ENCODE results near the gene CFAP46.
"Not testable (repeated sequence)": the region's sequence is repeated elsewhere in the genome, so short reads cannot be mapped to it uniquely, and the experiment has no call there.

Gene CFAP46

GRCh38 chr10:132904181-132904813, 38.1 kb downstream of the CFAP46 start:
- H4K91ac ChIP-seq (ENCODE audit: low read length), result no peak overlapping the region
- no peak overlapping the region for H2AFZ ChIP-seq (ENCODE audit: low read depth, low read length)
- 42% methylated on average over 15 of the region's 15 CpGs for WGBS
- peaks cover 5% of the 10 kb centered on the region for H3K4me1 ChIP-seq (ENCODE audit: control insufficient read depth, insufficient read depth, low read depth, low read length)
- no peak overlapping the region for H3K9ac ChIP-seq (ENCODE audit: low read length)
- peak; percentile 10 for DNase-seq
- H3K79me1 ChIP-seq (replicated peaks; ENCODE audit: low read length, poor library complexity, severe bottlenecking), result no peaks in the 10 kb centered on the region
- H3K27me3 ChIP-seq (ENCODE audit: control insufficient read depth in 1 of 2, insufficient read depth in 1 of 2, low read length in 2 of 2), result peaks cover 9 to 11% of the 10 kb centered on the region in 2 experiments
- no peak overlapping the region for H3K4me3 ChIP-seq (ENCODE audit: insufficient read depth in 1 of 2, low read depth in 1 of 2, low read length in 2 of 2)
- H2BK12ac ChIP-seq (ENCODE audit: low read length in 2 of 2), result no peak overlapping the region
- H2BK5ac ChIP-seq (ENCODE audit: low read depth, low read length, poor library complexity, severe bottlenecking), result no peak overlapping the region
- no peaks in the 10 kb centered on the region for H3K36me3 ChIP-seq (ENCODE audit: control insufficient read depth in 1 of 2, insufficient read depth in 2 of 2, low read depth in 1 of 2, low read length in 2 of 2)
- no peak overlapping the region for H3K18ac ChIP-seq (ENCODE audit: low read depth in 1 of 2, low read length in 2 of 2)
- no peak overlapping the region for H4K8ac ChIP-seq (ENCODE audit: low read length)
- no peak overlapping the region for H3K27ac ChIP-seq (ENCODE audit: low read length, poor library complexity, severe bottlenecking)
- H3K14ac ChIP-seq (ENCODE audit: low read length in 2 of 2), result no peak overlapping the region
- peaks cover 15% of the 10 kb centered on the region for H3K9me3 ChIP-seq (ENCODE audit: control insufficient read depth, low read length)
- H3K23ac ChIP-seq (ENCODE audit: low read length in 2 of 2), result no peak overlapping the region
- no peak overlapping the region for H2AK5ac ChIP-seq (ENCODE audit: low read length, severe bottlenecking)
- H3K4ac ChIP-seq (ENCODE audit: low read depth in 1 of 2, low read length in 2 of 2), result no peak overlapping the region
- no peak overlapping the region for H3K4me2 ChIP-seq (ENCODE audit: low read length, poor library complexity, severe bottlenecking)
- H2BK120ac ChIP-seq (ENCODE audit: low read depth, low read length), result no peak overlapping the region
- no peak overlapping the region for H2BK15ac ChIP-seq (ENCODE audit: low read depth, poor library complexity, severe bottlenecking)

GRCh38 chr10:132902656-132903575, 39.5 kb downstream of the CFAP46 start:
- H4K8ac ChIP-seq (ENCODE audit: low read length), result peak overlapping the region; percentile 23
- not testable (repeated sequence) for H3K23ac ChIP-seq (ENCODE audit: low read length in 2 of 2); H3K18ac ChIP-seq (ENCODE audit: low read depth in 1 of 2, low read length in 2 of 2); H2BK15ac ChIP-seq (ENCODE audit: low read depth, poor library complexity, severe bottlenecking); H3K14ac ChIP-seq (ENCODE audit: low read length in 2 of 2); H2AFZ ChIP-seq (ENCODE audit: low read depth, low read length); DNase-seq; H2BK5ac ChIP-seq (ENCODE audit: low read depth, low read length, poor library complexity, severe bottlenecking); H3K36me3 ChIP-seq (ENCODE audit: control insufficient read depth in 1 of 2, insufficient read depth in 2 of 2, low read depth in 1 of 2, low read length in 2 of 2); H3K4ac ChIP-seq (ENCODE audit: low read depth in 1 of 2, low read length in 2 of 2); H2AK5ac ChIP-seq (ENCODE audit: low read length, severe bottlenecking); H3K4me2 ChIP-seq (ENCODE audit: low read length, poor library complexity, severe bottlenecking); H3K4me3 ChIP-seq (ENCODE audit: insufficient read depth in 1 of 2, low read depth in 1 of 2, low read length in 2 of 2); H4K91ac ChIP-seq (ENCODE audit: low read length); H3K79me1 ChIP-seq (replicated peaks; ENCODE audit: low read length, poor library complexity, severe bottlenecking); H2BK12ac ChIP-seq (ENCODE audit: low read length in 2 of 2); H3K27ac ChIP-seq (ENCODE audit: low read length, poor library complexity, severe bottlenecking); H3K4me1 ChIP-seq (ENCODE audit: control insufficient read depth, insufficient read depth, low read depth, low read length); H2BK120ac ChIP-seq (ENCODE audit: low read depth, low read length); H3K9ac ChIP-seq (ENCODE audit: low read length)
- peaks cover 9 to 12% of the 10 kb centered on the region in 2 experiments for H3K27me3 ChIP-seq (ENCODE audit: control insufficient read depth in 1 of 2, insufficient read depth in 1 of 2, low read length in 2 of 2)
- WGBS, result 91% methylated on average over 18 of the region's 19 CpGs
- peaks cover 15% of the 10 kb centered on the region for H3K9me3 ChIP-seq (ENCODE audit: control insufficient read depth, low read length)

DNA sequence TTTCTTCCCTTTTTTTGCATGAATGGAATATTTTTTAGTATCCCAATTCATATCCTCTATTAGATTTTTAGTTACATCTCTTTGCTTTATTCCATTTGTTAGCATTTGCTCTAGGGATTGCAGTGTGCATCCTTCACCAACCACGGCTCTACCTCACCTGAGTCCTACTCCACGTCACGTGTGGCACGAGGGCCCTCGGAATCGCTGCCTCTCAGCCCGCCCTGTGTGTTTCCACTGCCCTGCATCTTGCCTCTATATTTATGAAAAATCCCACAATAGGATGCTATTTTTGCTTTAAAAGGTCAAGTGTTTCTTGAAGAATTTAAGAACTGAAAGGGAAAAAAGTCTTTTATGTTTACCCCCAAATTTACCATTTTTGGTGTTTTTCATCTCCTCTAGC, 41.0 kb downstream of the CFAP46 start:
- no peak overlapping the region for H2BK120ac ChIP-seq (ENCODE audit: low read depth, low read length)
- H2AK5ac ChIP-seq (ENCODE audit: low read length, severe bottlenecking), result no peak overlapping the region
- H4K91ac ChIP-seq (ENCODE audit: low read length), result no peak overlapping the region
- no peak overlapping the region for H3K18ac ChIP-seq (ENCODE audit: low read depth in 1 of 2, low read length in 2 of 2)
- no peak overlapping the region for H3K4ac ChIP-seq (ENCODE audit: low read depth in 1 of 2, low read length in 2 of 2)
- peaks cover 6% of the 10 kb centered on the region for H3K4me1 ChIP-seq (ENCODE audit: control insufficient read depth, insufficient read depth, low read depth, low read length)
- H3K79me1 ChIP-seq (replicated peaks; ENCODE audit: low read length, poor library complexity, severe bottlenecking), result no peaks in the 10 kb centered on the region
- H3K27me3 ChIP-seq (ENCODE audit: control insufficient read depth in 1 of 2, insufficient read depth in 1 of 2, low read length in 2 of 2), result peaks cover 9 to 17% of the 10 kb centered on the region in 2 experiments
- no peak overlapping the region for H3K23ac ChIP-seq (ENCODE audit: low read length in 2 of 2)
- H2AFZ ChIP-seq (ENCODE audit: low read depth, low read length), result no peak overlapping the region
- H3K27ac ChIP-seq (ENCODE audit: low read length, poor library complexity, severe bottlenecking), result no peak overlapping the region
- no peak overlapping the region for H2BK15ac ChIP-seq (ENCODE audit: low read depth, poor library complexity, severe bottlenecking)
- H4K8ac ChIP-seq (ENCODE audit: low read length), result no peak overlapping the region
- no peak overlapping the region for H2BK5ac ChIP-seq (ENCODE audit: low read depth, low read length, poor library complexity, severe bottlenecking)
- no peak overlapping the region for H3K14ac ChIP-seq (ENCODE audit: low read length in 2 of 2)
- no peak overlapping the region for H2BK12ac ChIP-seq (ENCODE audit: low read length in 2 of 2)
- H3K9me3 ChIP-seq (ENCODE audit: control insufficient read depth, low read length), result peaks cover 15% of the 10 kb centered on the region
- DNase-seq, result no peak
- no peaks in the 10 kb centered on the region for H3K36me3 ChIP-seq (ENCODE audit: control insufficient read depth in 1 of 2, insufficient read depth in 2 of 2, low read depth in 1 of 2, low read length in 2 of 2)
- H3K4me2 ChIP-seq (ENCODE audit: low read length, poor library complexity, severe bottlenecking), result no peak overlapping the region
- H3K9ac ChIP-seq (ENCODE audit: low read length), result no peak overlapping the region
- WGBS, result 62% methylated on average over 2 of the region's 7 CpGs
- H3K4me3 ChIP-seq (ENCODE audit: insufficient read depth in 1 of 2, low read depth in 1 of 2, low read length in 2 of 2), result no peak overlapping the region

DNA sequence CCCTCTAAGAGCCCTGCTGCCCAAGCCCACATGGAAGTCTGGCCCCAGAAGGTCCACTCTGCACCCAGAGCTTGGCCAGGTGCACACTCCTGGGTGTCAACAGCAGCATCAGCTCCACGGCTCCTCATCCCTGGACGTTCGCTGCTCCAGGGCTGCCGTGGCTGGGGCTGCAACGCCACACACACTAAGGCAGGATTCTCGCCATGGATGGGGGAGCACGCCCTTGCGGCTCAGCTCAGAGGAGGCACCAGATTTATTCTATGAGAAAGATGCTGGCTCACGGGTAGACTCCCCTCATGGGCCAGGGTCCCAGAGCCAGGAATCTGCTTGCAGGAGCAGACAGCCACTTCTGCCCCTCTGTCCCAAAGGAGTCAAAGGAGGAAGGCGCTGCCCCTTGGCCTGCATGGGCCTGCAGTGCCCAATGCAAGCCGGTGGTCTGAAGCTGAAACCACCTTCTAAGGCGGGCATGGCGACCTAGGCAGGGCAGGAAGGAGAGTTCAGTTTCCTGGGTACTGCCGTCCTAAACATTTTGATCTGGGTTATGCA, 42.1 kb downstream of the CFAP46 start:
- H3K14ac ChIP-seq (ENCODE audit: low read length in 2 of 2), result no peak overlapping the region
- H2AFZ ChIP-seq (ENCODE audit: low read depth, low read length), result no peak overlapping the region
- no peak for DNase-seq
- H3K9me3 ChIP-seq (ENCODE audit: control insufficient read depth, low read length), result peaks cover 11% of the 10 kb centered on the region
- H3K18ac ChIP-seq (ENCODE audit: low read depth in 1 of 2, low read length in 2 of 2), result no peak overlapping the region
- no peak overlapping the region for H2BK5ac ChIP-seq (ENCODE audit: low read depth, low read length, poor library complexity, severe bottlenecking)
- H3K36me3 ChIP-seq (ENCODE audit: control insufficient read depth in 1 of 2, insufficient read depth in 2 of 2, low read depth in 1 of 2, low read length in 2 of 2), result no peaks in the 10 kb centered on the region
- H3K27me3 ChIP-seq (ENCODE audit: control insufficient read depth in 1 of 2, insufficient read depth in 1 of 2, low read length in 2 of 2), result peaks cover 14 to 24% of the 10 kb centered on the region in 2 experiments
- no peak overlapping the region for H2BK120ac ChIP-seq (ENCODE audit: low read depth, low read length)
- H2BK12ac ChIP-seq (ENCODE audit: low read length in 2 of 2), result no peak overlapping the region
- H3K27ac ChIP-seq (ENCODE audit: low read length, poor library complexity, severe bottlenecking), result no peak overlapping the region
- no peak overlapping the region for H3K23ac ChIP-seq (ENCODE audit: low read length in 2 of 2)
- no peak overlapping the region for H4K8ac ChIP-seq (ENCODE audit: low read length)
- no peak overlapping the region for H3K4me3 ChIP-seq (ENCODE audit: insufficient read depth in 1 of 2, low read depth in 1 of 2, low read length in 2 of 2)
- peaks cover 4% of the 10 kb centered on the region for H3K4me1 ChIP-seq (ENCODE audit: control insufficient read depth, insufficient read depth, low read depth, low read length)
- no peak overlapping the region for H4K91ac ChIP-seq (ENCODE audit: low read length)
- H2AK5ac ChIP-seq (ENCODE audit: low read length, severe bottlenecking), result no peak overlapping the region
- no peaks in the 10 kb centered on the region for H3K79me1 ChIP-seq (replicated peaks; ENCODE audit: low read length, poor library complexity, severe bottlenecking)
- H2BK15ac ChIP-seq (ENCODE audit: low read depth, poor library complexity, severe bottlenecking), result no peak overlapping the region
- 86% methylated on average over 14 of the region's 14 CpGs for WGBS
- no peak overlapping the region for H3K4ac ChIP-seq (ENCODE audit: low read depth in 1 of 2, low read length in 2 of 2)
- H3K9ac ChIP-seq (ENCODE audit: low read length), result no peak overlapping the region
- H3K4me2 ChIP-seq (ENCODE audit: low read length, poor library complexity, severe bottlenecking), result no peak overlapping the region

All from mesenchymal stem cell (in vitro differentiated cells and primary cell).